Stimulated activated CD8-positive, alpha-beta memory T cell treated with anti-CD3 and anti-CD28 coated beads, Interleukin-12 subunit alpha, Interleukin-12 subunit beta, amount 100 ng/mL, for 4 hours (primary cell): ENCODE data around the gene TBC1D22B.
A peak's percentile ranks its signal among the peaks of the same experiment; 100 is the strongest.

Experiments
- DNase-seq: peaks from one replicate; pipeline ENCODE4 v3.0.0-alpha.2; 2020; ENCODE audit warnings: low read depth

TBC1D22B gene

DNA sequence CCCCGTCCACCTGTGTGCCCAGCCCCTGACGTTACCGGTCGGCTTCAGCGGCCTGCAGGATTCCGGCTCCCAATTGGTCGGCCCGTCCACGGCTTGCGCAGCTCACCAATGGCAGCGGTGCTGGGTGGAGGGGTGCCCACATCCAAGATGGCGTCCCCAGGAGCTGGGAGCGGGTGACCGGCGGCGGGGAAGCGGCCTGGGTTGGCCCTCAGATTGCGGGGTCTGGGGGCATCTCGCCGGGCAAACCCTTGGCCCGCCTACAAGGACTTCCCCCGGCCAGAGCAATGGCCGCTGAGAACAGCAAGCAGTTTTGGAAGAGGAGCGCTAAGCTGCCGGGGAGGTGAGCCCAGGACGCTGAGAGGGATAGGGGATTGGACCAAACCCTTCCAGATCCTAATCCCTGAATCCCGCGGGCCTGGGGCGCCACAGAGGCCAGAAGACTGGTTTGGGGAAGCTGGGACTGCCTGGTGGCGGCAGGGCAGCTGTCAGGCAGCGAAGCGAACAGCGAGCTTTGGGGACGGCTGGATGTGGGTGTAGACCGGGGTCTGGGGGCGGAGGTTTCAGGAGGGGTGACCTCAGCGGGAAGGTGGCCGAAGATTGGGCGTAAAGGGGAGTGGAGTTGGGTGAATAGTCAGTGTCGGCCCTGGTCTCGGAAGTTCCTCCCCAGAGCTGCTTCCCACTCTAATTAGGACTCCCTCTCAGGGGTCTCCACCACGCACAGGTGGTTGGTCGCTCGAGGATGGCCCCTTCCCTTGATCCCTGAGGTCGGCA is at the start of gene TBC1D22B, which contains the start of gene TMEM217:
Gene TBC1D22B, plus strand, starts transcription at position 139 of the 771 bp plus-strand sequence. Its CDS starts 146 bp downstream, at position 285.
Gene TMEM217, minus strand, starts transcription at position 511 of the 771 bp plus-strand sequence. CDS start 39,114 bp downstream, outside the sequence.
- DNase-seq: peak; percentile 90

GRCh38 chr6:37207903-37208456 is 49.6 kb upstream of the TBC1D22B start:
- DNase-seq: peak; percentile 72

GRCh38 chr6:37208793-37209192 is 48.8 kb upstream of the TBC1D22B start:
- no peak for DNase-seq

DNA sequence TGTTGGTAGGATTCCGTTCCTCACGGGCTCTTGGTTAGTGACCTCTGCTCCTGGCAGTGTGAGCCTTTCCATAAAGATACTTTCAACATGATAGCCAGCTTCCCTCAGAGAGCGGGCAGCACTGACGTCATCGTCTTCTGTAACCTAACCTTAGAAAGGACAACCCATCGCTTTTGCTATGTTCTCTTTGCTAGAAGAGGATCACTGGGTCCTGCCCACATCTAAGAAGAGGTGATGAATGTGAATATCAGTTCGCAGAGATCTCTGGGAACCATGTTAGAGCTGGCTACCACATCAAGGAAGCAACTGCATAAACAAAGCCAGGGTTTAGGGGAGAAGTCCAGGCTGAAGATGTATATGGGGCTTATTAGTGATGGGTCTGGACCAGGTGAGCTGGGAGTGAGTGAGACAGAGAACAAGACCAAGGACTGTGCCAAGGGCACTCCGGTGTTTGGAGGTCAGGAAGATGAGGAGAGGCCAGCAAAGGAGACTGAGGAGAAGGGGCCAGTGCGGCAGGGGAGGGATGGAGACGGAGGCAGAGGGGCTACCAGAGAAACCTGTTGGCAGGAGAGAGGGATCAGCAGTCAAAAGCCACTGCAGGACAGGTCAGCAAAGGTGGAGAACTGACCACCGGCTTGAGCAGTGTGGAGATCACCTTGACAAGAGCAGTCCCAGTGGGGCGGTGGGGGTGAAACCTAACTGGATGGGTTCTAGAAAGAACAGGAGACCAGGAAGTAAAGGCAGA is 47.9 kb upstream of the TBC1D22B start:
- no peak for DNase-seq

DNA sequence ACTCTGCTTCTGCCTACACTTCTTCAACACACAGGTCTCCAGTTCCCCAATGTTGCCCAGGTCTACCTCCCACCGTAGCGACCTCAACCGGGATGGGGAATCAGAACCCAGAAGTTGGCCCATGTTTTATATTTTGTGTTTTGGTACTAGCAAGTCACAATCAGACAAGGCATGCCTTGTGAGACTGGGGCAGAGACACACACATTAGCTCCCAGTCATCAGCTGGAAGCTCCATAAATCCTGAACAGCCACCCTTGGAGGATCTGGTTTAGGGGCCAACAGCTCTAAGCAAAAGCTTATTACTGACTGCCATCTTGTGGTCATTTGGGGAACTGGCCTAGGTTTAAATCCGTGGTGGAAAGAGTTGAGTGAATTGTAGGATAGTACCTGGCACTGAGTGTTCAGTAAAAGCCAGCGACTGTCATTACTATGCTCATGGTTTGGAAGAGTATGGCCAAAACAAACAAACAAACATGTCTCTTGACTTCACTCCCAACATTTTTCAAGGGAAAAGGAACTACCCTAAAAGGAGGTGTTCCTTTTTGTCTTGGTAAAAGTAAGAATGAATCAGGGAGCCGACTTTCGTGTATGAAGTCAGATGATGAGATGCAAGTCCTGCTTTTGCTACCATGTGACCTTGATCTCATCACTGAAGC is 47.1 kb upstream of the TBC1D22B start:
- DNase-seq: peak; percentile 33

DNA sequence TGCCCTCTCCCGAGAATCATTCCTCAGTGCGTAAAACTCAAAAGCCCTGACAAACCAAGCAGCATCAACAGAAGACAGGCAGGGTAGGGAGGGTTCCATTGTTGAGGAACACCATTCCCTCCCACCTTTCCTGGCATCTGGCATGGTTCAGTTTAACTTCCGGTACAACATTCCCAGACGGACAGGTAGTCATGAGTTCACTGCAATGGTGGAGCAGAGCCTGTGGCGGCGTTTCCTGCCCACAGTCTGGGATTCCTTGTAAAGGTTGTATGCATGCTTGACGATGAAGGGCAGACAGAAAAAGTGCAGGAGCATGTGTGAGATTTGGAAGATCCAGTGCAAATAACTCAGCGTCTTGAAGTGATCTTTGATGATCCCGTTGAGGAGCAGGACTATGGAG is 45.3 kb upstream of the TBC1D22B start:
- no peak for DNase-seq

- no peak for DNase-seq
Measured at GRCh38 chr6:37218061-37218460, 39.5 kb upstream of the TBC1D22B start.

DNA sequence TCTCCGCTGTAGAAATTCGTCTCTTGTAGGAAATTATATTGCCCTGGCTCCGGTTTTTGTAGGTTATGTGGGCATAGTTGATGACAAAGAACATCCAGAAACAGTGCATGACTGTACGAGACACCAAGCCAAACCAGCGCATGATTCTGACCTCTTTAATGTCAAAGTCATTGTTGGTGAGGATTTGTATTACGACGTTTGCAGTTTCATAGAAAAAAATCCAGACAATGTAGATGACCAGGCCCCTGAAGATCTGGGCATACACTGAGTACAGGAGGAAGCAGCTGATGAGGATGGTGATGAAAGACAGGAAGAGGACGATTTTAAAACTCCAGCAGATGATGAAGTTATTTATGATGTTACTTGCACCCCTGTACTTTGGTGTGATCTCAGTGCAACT is 39.1 kb upstream of the TBC1D22B start:
- DNase-seq: no peak

- no peak for DNase-seq
Measured at GRCh38 chr6:37221585-37222124, 35.9 kb upstream of the TBC1D22B start.

DNA sequence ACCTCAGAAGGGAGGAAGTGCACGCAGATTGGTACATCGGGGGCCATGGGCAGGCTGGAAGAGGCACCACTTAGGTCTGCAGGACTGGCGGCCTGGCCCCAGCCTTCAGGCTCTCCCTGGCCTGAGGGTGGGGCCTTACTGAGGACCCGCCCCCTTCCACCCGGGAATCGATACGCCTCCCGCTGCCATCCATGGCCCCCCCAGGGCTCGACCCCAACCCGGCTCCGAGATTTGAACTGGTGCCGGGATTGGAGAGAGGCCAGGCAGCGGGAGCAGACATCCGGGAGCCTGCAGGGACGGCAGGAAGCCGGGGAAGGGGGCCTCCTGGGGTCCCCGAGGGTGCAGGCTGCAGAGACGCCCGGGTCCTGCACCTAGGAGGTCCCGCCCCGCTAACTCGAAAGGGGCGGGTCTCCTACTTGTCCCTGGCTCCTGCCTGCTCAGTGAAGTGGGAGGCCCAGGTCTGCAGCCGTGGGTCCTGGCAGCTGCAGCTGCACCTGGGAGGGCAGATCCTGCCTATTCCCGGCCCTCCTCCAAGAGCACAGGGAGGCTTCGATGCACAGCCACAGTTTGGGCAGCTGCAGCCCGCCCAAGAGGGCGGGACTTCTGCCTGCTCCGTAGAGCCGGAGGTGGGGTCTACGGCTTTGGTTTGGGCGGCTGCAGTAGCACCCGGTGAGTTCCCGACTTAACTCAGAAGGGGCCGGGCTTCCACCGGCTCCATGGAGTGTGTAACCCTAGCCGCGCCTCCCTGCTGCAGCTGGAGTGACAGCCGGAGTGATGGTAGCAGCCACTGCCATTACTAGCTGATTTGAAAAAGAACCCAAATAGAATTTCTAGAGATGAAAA is 35.2 kb upstream of the TBC1D22B start:
- DNase-seq: peak; percentile 39

GRCh38 chr6:37222992-37223391 is 34.6 kb upstream of the TBC1D22B start:
- no peak for DNase-seq

DNA sequence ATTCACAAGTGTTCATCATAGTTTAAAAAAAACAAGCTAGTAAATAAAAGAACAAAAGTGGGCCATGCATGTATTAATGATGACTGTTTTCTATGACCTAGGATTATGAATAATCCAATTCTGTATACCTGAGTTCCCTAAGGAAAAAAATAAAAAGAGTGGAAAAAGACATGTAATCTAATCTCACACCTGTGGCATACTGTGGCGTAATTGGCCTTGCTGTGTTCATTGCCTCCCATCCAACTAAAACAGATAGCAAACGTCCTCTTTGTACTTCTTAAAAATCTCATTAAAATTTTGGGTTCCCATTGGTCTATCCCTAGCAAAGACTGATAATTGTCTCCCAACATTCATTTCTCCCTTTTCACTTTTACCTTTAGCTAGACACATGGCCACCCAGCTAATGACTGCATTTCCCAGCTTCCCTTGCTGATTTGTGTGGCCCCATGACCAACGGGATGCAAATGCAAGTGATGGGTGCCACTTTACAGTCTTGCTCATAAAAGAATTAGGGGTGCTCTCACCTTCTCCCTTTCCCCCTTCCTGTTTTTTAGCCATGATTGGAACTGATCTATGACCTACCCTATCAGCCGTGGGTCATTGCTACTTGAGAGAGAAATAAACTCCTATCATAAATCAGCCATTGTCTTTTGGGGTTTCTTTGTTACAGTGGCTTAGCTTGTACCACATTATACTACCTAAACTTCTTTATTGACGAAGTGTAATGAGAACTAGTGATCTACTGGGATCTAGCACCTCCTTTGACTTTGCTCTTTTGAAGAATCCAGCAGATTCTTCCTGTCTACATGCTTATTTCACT is 32.0 kb upstream of the TBC1D22B start:
- no peak for DNase-seq

DNA sequence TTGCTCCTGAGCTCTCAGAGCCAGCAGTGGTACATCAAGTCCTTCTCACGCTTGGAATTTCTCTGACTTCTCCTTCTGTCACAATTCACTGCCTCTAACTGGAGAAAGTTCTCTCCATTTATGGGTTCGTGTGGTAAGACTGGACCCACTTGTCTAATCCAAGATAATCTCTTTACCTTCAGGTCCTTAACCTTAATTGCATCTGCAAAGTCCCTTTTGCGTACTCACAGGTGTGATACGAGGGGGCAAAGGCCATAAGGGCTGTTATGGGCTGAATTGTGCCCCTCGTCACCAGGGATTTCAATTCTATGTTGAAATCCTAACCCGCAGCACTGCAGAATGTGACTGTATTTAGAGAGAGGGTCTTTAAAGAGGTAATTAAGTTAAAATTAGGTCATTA is 27.5 kb upstream of the TBC1D22B start:
- DNase-seq: no peak

DNA sequence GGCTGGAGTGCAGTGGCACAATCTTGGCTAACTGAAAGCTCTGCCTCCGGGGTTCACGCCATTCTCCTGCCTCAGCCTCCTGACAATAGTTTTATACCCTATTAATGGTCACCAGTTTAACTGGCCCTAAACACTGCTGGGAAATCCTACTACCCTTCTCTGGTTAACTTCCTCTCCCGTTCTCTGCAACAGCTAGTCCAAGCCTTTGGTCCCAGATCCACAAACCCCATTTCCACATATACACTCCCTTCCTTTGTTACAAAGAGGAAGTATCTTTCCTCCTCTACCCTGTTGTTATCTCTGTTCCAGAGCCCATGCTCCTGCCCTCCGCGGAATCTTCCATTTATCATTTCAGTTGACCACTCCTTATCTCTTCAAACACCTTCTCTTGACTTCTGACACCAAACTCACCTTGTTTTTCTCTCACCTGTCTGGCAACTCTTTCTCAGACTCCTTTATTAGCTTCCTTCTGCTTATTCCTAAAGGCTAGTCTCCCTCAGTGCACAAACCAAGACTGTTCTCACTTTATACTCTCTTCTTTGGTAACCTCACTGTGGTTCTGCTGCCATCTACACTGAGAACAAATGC is 25.0 kb upstream of the TBC1D22B start:
- no peak for DNase-seq

- no peak for DNase-seq
Measured at GRCh38 chr6:37233541-37233940, 24.0 kb upstream of the TBC1D22B start.

- DNase-seq: no peak
Measured at GRCh38 chr6:37236921-37237320, 20.7 kb upstream of the TBC1D22B start.

DNA sequence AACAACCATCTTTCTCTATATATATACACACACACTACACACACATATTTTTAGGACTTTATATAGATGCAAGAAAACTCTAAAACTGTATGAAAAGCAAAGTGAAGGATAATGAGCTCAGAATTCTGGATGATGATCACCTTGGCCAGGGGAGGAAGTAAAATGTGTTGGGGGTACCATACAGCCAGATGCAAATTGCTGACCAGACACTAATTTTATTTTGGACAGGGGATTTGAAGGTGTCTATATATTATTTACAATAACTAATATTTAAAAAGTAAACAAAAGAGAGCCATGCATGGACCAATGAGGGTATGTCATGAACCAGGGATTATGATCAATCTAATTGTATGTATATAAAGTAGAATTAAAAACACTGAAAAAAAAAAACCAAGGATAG is 19.8 kb upstream of the TBC1D22B start:
- no peak for DNase-seq

GRCh38 chr6:37238381-37238780 is 19.2 kb upstream of the TBC1D22B start:
- no peak for DNase-seq

- no peak for DNase-seq
Measured at GRCh38 chr6:37239526-37239925, 18.0 kb upstream of the TBC1D22B start.
